ENCODE results near the gene BMP8B.
A peak's percentile ranks its signal among the peaks of the same experiment; 100 is the strongest.
"Not testable (repeated sequence)": the region's sequence is repeated elsewhere in the genome, so short reads cannot be mapped to it uniquely, and the experiment has no call there.

The BMP8B gene

GRCh38 chr1:39832294-39832693 lies 43.6 kb upstream of the BMP8B start:
- in situ Hi-C loops (cut with MboI; ENCODE audit: low pct_unique_long_range_greater_than_20kb, low sequenced_read_pairs, unreplicated experiment), result no loop called here
- no peak for DNase-seq (ENCODE audit: low spot score)
- TF ChIP-seq, protein P1, sequence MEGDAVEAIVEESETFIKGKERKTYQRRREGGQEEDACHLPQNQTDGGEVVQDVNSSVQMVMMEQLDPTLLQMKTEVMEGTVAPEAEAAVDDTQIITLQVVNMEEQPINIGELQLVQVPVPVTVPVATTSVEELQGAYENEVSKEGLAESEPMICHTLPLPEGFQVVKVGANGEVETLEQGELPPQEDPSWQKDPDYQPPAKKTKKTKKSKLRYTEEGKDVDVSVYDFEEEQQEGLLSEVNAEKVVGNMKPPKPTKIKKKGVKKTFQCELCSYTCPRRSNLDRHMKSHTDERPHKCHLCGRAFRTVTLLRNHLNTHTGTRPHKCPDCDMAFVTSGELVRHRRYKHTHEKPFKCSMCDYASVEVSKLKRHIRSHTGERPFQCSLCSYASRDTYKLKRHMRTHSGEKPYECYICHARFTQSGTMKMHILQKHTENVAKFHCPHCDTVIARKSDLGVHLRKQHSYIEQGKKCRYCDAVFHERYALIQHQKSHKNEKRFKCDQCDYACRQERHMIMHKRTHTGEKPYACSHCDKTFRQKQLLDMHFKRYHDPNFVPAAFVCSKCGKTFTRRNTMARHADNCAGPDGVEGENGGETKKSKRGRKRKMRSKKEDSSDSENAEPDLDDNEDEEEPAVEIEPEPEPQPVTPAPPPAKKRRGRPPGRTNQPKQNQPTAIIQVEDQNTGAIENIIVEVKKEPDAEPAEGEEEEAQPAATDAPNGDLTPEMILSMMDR (IDR thresholded peaks at IDR 0.05; ENCODE audit: extremely low read depth, insufficient read depth, missing control alignments), result no peak

DNA sequence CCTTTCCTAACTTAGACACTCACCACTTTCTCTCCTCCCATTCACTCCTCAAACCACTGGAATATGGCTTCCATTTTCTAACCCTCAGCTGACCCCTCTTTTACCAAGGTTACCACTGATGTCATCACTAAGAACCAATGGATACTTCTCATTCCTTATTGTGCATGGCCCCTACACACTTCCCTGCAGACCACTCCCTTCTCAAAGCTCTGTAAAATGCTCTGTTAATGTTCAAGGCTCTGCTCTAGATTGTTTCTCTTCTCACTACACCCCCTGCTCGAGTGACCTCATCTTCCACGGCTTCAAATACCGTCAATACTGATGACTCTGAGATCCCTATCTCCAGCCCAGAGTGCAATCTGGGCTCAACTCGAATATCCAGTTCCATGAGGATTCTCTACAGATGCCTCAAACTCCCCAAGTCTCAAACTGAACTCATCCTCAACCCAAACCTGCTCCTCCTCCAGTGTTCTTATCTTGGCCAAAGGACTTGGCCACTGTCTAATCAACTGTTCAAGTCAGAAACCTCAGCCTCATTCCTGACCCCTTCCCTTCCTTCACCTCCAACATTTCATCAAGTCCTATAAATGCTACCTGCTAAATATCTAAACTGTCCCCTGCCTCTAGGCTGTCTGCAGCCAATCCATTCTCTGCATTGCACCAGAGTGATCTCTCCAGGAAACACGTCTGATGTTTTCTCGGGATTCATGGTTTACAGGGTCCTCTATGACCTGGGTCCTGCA lies 41.3 kb upstream of the BMP8B start:
- peak; percentile 2 for DNase-seq (ENCODE audit: low spot score)
- TF ChIP-seq, protein P1 (IDR thresholded peaks at IDR 0.05; ENCODE audit: extremely low read depth, insufficient read depth, missing control alignments), result no peak
- in situ Hi-C loops (cut with MboI; ENCODE audit: low pct_unique_long_range_greater_than_20kb, low sequenced_read_pairs, unreplicated experiment), result no loop called here

DNA sequence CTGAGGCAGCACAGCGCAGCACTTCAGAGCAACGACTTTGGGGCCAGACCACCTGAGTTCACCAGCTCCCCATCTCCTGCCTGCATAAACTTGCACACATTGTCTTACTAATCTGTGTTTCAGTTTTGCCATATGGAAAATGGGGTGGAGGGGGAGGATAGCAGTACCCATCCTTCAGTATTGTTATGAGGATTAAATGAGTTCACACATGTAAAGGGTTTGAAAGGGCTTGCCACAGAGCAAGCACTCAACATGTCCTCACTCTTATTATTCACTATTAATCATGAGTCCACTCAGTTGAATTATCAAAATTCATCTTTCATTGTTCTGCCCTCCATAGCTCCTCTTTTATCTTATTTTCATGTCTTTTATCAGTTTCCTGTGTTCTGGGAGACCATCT lies 40.1 kb upstream of the BMP8B start:
- TF ChIP-seq, protein P1 (IDR thresholded peaks at IDR 0.05; ENCODE audit: extremely low read depth, insufficient read depth, missing control alignments), result no peak
- no peak for DNase-seq (ENCODE audit: low spot score)
- in situ Hi-C loops (cut with MboI; ENCODE audit: low pct_unique_long_range_greater_than_20kb, low sequenced_read_pairs, unreplicated experiment), result no loop called here

DNA sequence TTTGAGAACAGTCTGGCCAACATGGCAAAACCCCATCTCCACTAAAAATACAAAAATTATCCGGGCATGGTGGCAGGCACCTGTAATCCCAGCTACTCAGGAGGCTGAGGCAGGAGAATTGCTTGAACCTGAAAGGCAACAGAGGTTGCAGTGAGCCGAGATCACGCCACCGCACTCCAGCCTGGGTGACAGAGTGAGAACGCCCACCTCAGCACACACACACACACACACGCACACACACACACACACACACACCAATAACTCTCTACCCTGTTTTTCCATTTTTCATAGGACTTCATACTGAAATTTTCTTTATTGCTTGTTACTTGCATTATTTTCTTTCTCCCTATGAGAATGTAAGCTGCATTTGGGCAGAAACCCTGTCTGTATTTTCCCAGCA lies 39.6 kb upstream of the BMP8B start:
- in situ Hi-C loops (cut with MboI; ENCODE audit: low pct_unique_long_range_greater_than_20kb, low sequenced_read_pairs, unreplicated experiment); DNase-seq (ENCODE audit: low spot score): not testable (repeated sequence)

- no peak for DNase-seq (ENCODE audit: low spot score)
- in situ Hi-C loops (cut with MboI; ENCODE audit: low pct_unique_long_range_greater_than_20kb, low sequenced_read_pairs, unreplicated experiment), result no loop called here
- TF ChIP-seq, protein P1 (IDR thresholded peaks at IDR 0.05; ENCODE audit: extremely low read depth, insufficient read depth, missing control alignments), result no peak
Measured at GRCh38 chr1:39827201-39827600, 38.5 kb upstream of the BMP8B start.

- in situ Hi-C loops (cut with MboI; ENCODE audit: low pct_unique_long_range_greater_than_20kb, low sequenced_read_pairs, unreplicated experiment), result no loop called here
- TF ChIP-seq, protein P1 (IDR thresholded peaks at IDR 0.05; ENCODE audit: extremely low read depth, insufficient read depth, missing control alignments), result no peak
- peak; percentile 12 for DNase-seq (ENCODE audit: low spot score)
Measured at GRCh38 chr1:39826583-39826982, 37.9 kb upstream of the BMP8B start.

DNA sequence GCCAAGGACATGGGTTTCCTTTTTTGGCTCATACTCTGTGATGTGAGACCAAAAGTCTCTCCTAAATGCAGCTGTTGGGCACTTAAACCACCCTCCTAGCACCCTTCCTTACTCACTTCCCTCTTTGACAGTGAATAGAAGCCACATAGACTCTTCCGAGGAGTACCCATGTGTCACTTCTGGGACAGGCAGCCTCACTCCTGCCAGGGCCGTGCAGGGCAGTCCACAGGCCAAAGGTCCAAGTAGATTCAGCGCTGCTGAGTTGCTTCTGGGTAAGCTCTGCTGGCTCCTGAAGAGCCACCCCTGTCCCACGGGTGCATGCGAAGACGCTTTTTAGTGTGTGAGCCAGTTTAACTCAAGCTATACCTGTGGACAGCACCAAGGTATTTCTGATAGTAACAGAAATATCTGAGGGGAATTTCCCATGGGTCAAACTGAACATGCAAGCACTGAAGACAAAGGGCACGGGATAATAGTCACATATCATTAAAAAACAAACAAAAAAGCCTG lies 36.8 kb upstream of the BMP8B start:
- in situ Hi-C loops (cut with MboI; ENCODE audit: low pct_unique_long_range_greater_than_20kb, low sequenced_read_pairs, unreplicated experiment), result no loop called here
- TF ChIP-seq, protein P1 (IDR thresholded peaks at IDR 0.05; ENCODE audit: extremely low read depth, insufficient read depth, missing control alignments), result no peak
- peak; percentile 48 for DNase-seq (ENCODE audit: low spot score)

DNA sequence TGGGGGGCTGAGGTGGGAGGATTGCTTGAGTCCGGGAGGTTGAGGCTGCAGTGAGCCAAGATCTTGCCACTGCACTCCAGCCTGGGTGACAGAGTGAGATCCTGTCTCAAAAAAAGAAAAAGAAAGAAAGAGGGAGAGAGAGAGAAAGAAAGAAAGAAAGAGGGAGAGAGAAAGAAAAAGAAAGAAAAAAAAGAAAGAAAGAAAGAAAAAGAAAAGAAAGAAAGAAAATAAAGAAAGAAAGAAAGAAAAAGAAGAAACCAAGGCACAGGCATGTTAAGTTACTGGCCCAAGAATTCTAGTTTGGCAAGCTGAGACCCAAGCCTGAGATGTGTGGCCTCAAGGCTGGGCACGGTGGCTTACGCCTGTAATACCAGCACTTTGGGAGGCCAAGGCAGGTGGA lies 34.8 kb upstream of the BMP8B start:
- in situ Hi-C loops (cut with MboI; ENCODE audit: low pct_unique_long_range_greater_than_20kb, low sequenced_read_pairs, unreplicated experiment), result loop anchor here (5.0 kb wide), 1 partner anchor 84 kb away; no protein-coding TSS in a partner anchor
- not testable (repeated sequence) for DNase-seq (ENCODE audit: low spot score)

Data from GM13977 (cell line).